Central memory CD8-positive, alpha-beta T cell (primary cell): ENCODE results near the gene USP17L30.
"Not testable (repeated sequence)": the region's sequence is repeated elsewhere in the genome, so short reads cannot be mapped to it uniquely, and the experiment has no call there.

Source experiments
- ATAC-seq: fragments of 150-1000 bp; cut with Tn5 transposase; replicated peaks from 2 replicates; pipeline ENCODE4 v1.10.0; 2022; ENCODE audit warnings: mild to moderate bottlenecking, moderate FRiP score, moderate number of reproducible peaks; ENCODE audit not compliant: poor library complexity, severe bottlenecking; ENCODE audit errors: extremely low read depth
- DNase-seq, 2 donors: peaks; one replicate each; pipeline ENCODE4 v3.0.0; 2021; ENCODE audit warnings: low spot score in 2 of 2
- H3K27ac Mint-ChIP-seq: one replicate; pipeline ENCODE4 v1.8.0; 2022; ENCODE audit warnings: low read depth, mild to moderate bottlenecking, moderate library complexity, mixed read lengths
- H3K27me3 Mint-ChIP-seq: one replicate; pipeline ENCODE4 v1.8.0; 2022; ENCODE audit warnings: mixed read lengths
- H3K36me3 Mint-ChIP-seq: one replicate; pipeline ENCODE4 v1.8.0; 2022; ENCODE audit warnings: mild to moderate bottlenecking, moderate library complexity, mixed read lengths; ENCODE audit not compliant: insufficient read depth
- H3K4me1 Mint-ChIP-seq: one replicate; pipeline ENCODE4 v1.8.0; 2022; ENCODE audit warnings: mixed read lengths
- H3K4me3 Mint-ChIP-seq: one replicate; pipeline ENCODE4 v1.8.0; 2022; ENCODE audit warnings: mild to moderate bottlenecking, moderate library complexity, mixed read lengths
- H3K9me3 Mint-ChIP-seq: one replicate; pipeline ENCODE4 v1.8.0; 2022; ENCODE audit warnings: mixed read lengths

The USP17L30 gene

GRCh38 chr4:9389001-9389400, 26.1 kb downstream of the USP17L30 start:
- not testable (repeated sequence) for H3K4me1 Mint-ChIP-seq, DNase-seq, H3K9me3 Mint-ChIP-seq, ATAC-seq, H3K27ac Mint-ChIP-seq, H3K4me3 Mint-ChIP-seq, H3K27me3 Mint-ChIP-seq, H3K36me3 Mint-ChIP-seq

DNA sequence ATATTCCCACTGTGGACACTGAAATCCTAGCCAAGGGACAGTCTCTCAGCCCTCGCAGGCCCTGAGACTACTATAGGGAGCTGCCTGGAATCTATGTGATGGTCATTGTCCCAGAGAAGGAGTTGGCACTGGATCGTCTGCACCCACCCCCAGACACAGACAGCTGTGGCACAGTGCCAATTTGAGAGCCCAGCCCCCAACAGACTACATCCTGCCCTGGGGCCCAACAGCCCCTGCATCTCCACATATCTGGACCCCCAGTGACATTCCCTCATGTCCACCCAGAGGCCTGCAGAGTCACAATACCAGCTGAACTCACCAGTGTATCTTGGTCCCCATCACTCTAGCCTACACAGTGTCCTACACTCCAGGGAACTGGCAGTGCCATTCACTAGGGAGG, 42.8 kb downstream of the USP17L30 start:
- H3K27me3 Mint-ChIP-seq, H3K36me3 Mint-ChIP-seq, H3K27ac Mint-ChIP-seq, H3K4me3 Mint-ChIP-seq, DNase-seq, ATAC-seq, H3K9me3 Mint-ChIP-seq, H3K4me1 Mint-ChIP-seq: not testable (repeated sequence)

- not testable (repeated sequence) for DNase-seq, H3K4me3 Mint-ChIP-seq, H3K27ac Mint-ChIP-seq, H3K27me3 Mint-ChIP-seq, H3K36me3 Mint-ChIP-seq, H3K9me3 Mint-ChIP-seq, H3K4me1 Mint-ChIP-seq, ATAC-seq
These were observed 43.6 kb downstream of the USP17L30 start for GRCh38 chr4:9406491-9406890.

GRCh38 chr4:9409793-9410192, 46.9 kb downstream of the USP17L30 start:
- no peak overlapping the region for H3K27ac Mint-ChIP-seq

More at GRCh38 chr4:9409793-9410192, 46.9 kb downstream of the USP17L30 start:
- DNase-seq: no peak
- no peaks in the 10 kb centered on the region for H3K4me1 Mint-ChIP-seq
- H3K27me3 Mint-ChIP-seq: no peaks in the 10 kb centered on the region
- H3K9me3 Mint-ChIP-seq: peaks cover 6% of the 10 kb centered on the region
- peaks cover 8% of the 10 kb centered on the region for H3K36me3 Mint-ChIP-seq
- no peak overlapping the region for H3K4me3 Mint-ChIP-seq
- ATAC-seq: no peak
